IMR-90 (cell line): ENCODE results near the gene AIRE. TPM values are rescaled to one million over a fixed set of nuclear protein-coding genes. Genes with fewer than 3 reads are reported as not detected.

Source experiments
- ATAC-seq: fragments of 200-7000 bp; cut with Tn5 transposase; 2 replicates; pipeline ENCODE4 v1.9.1; 2020; ENCODE audit warnings: low read depth, mild to moderate bottlenecking, moderate library complexity
- BruUV-seq: library from RNA; stranded (reverse); fragments of 400-500 nt; replicated peaks from 2 replicates; lab custom pipeline; 2021; lab: Mats Ljungman, UMichigan
- CTCF ChIA-PET: fragments of 300-600 bp; formaldehyde crosslinking; extraction: SDS; loops from one replicate; lab custom pipeline; 2021; ENCODE audit warnings: antibody characterized with exemption; lab: Yijun Ruan, JAX
- POLR2A ChIA-PET: fragments of 300-600 bp; sonication (Branson Sonifier 250); formaldehyde crosslinking; loops from one replicate; lab custom pipeline; 2022; ENCODE audit warnings: antibody characterized with exemption; ENCODE audit not compliant: unreplicated experiment; lab: Charles Lee
- DNase-seq: peaks from one replicate; pipeline ENCODE4 v3.0.0; 2013
- H2AFZ ChIP-seq: replicated peaks from 2 replicates; pipeline ENCODE3; 2013; ENCODE audit warnings: low read length, mild to moderate bottlenecking; ENCODE audit not compliant: poor library complexity
- H2AK5ac ChIP-seq: 2 replicates; pipeline ENCODE4 v1.6.1; 2013; ENCODE audit warnings: low read depth, low read length, inconsistent platforms
- H2AK9ac ChIP-seq: replicated peaks from 2 replicates; pipeline ENCODE3; 2013; ENCODE audit warnings: mild to moderate bottlenecking, low read depth, low read length, moderate library complexity; ENCODE audit not compliant: poor library complexity
- H2BK120ac ChIP-seq: 2 replicates; pipeline ENCODE4 v1.6.1; 2013; ENCODE audit warnings: low read depth, low read length, inconsistent platforms
- H2BK15ac ChIP-seq: 3 replicates; pipeline ENCODE4 v1.6.1; 2013; ENCODE audit warnings: low read depth, low read length, inconsistent platforms
- H2BK20ac ChIP-seq: 2 replicates; pipeline ENCODE4 v1.6.1; 2013; ENCODE audit warnings: low read depth, mild to moderate bottlenecking, inconsistent platforms, low read length, moderate library complexity
- H2BK5ac ChIP-seq: 2 replicates; pipeline ENCODE4 v1.6.1; 2013; ENCODE audit warnings: mild to moderate bottlenecking, low read depth, low read length, inconsistent platforms; ENCODE audit not compliant: poor library complexity, severe bottlenecking
- H3K14ac ChIP-seq: replicated peaks from 2 replicates; pipeline ENCODE4 v1.6.1; 2013; ENCODE audit warnings: low read depth, low read length, inconsistent platforms
- H3K18ac ChIP-seq: 2 replicates; pipeline ENCODE4 v1.6.1; 2013; ENCODE audit warnings: low read depth, low read length, control low read depth
- H3K23ac ChIP-seq: 2 replicates; pipeline ENCODE4 v1.6.1; 2013; ENCODE audit warnings: low read depth, low read length, inconsistent platforms
- H3K27ac ChIP-seq: 2 replicates; pipeline ENCODE4 v1.5.1; 2013; ENCODE audit warnings: mild to moderate bottlenecking, control low read depth, low read length; ENCODE audit not compliant: insufficient read depth
- H3K27me3 ChIP-seq: 2 replicates; pipeline ENCODE4 v1.6.1; 2013; ENCODE audit warnings: low read length; ENCODE audit not compliant: control insufficient read depth, insufficient read depth
- H3K36me3 ChIP-seq: 2 replicates; pipeline ENCODE4 v1.6.1; 2013; ENCODE audit warnings: low read length, mixed read lengths; ENCODE audit not compliant: control insufficient read depth, insufficient read depth
- H3K4ac ChIP-seq: 2 replicates; pipeline ENCODE4 v1.6.1; 2013; ENCODE audit warnings: low read depth, low read length, inconsistent platforms
- H3K4me1 ChIP-seq: 2 replicates; pipeline ENCODE4 v1.6.1; 2013; ENCODE audit warnings: low read length, mixed read lengths; ENCODE audit not compliant: control insufficient read depth, insufficient read depth
- H3K4me2 ChIP-seq: 2 replicates; pipeline ENCODE4 v1.6.1; 2013; ENCODE audit warnings: low read depth, mild to moderate bottlenecking, control low read depth, low read length, moderate library complexity
- H3K4me3 ChIP-seq: 2 replicates; pipeline ENCODE4 v1.5.1; 2013; ENCODE audit warnings: low read depth, mild to moderate bottlenecking, control low read depth, low read length, moderate library complexity; ENCODE audit not compliant: insufficient read depth
- H3K56ac ChIP-seq: 2 replicates; pipeline ENCODE4 v1.6.1; 2013; ENCODE audit warnings: low read length, inconsistent platforms; ENCODE audit not compliant: insufficient read depth; ENCODE audit errors: extremely low read depth
- H3K79me1 ChIP-seq, 2 experiments: 2 replicates each; pipeline ENCODE4 v1.6.1; 2013; ENCODE audit warnings: low read length in 2 of 2, inconsistent platforms in 1 of 2, low read depth in 1 of 2
- H3K9ac ChIP-seq: 2 replicates; pipeline ENCODE4 v1.6.1; 2013; ENCODE audit warnings: low read depth, low read length, control low read depth
- H3K9me1 ChIP-seq: 2 replicates; pipeline ENCODE4 v1.6.1; 2013; ENCODE audit warnings: low read length, inconsistent platforms; ENCODE audit not compliant: insufficient read depth
- H3K9me3 ChIP-seq: 2 replicates; pipeline ENCODE4 v1.6.1; 2013; ENCODE audit warnings: low read length; ENCODE audit not compliant: control insufficient read depth, insufficient read depth
- H4K20me1 ChIP-seq: 2 replicates; pipeline ENCODE4 v1.6.1; 2013; ENCODE audit warnings: low read length, inconsistent platforms; ENCODE audit not compliant: insufficient read depth
- H4K5ac ChIP-seq: 2 replicates; pipeline ENCODE4 v1.6.1; 2013; ENCODE audit warnings: mild to moderate bottlenecking, low read depth, low read length, control low read depth
- H4K8ac ChIP-seq, 2 experiments: 2 replicates each; pipeline ENCODE4 v1.6.1; 2013; ENCODE audit warnings: low read depth in 2 of 2, low read length in 2 of 2, control low read depth in 1 of 2, inconsistent platforms in 1 of 2
- H4K91ac ChIP-seq: 2 replicates; pipeline ENCODE4 v1.6.1; 2013; ENCODE audit warnings: low read depth, low read length, inconsistent platforms; ENCODE audit not compliant: insufficient read depth
- BHLHE40 ChIP-seq: fragments of 150-350 bp; IDR thresholded peaks from 2 replicates; pipeline ENCODE4 v1.6.1; 2016; ENCODE audit warnings: mild to moderate bottlenecking, low read depth, low read length
- CEBPB ChIP-seq: IDR thresholded peaks from 2 replicates; pipeline ENCODE4 v1.6.1; 2012; ENCODE audit warnings: low read depth, low read length, improper control_type of control experiment
- CHD1 ChIP-seq: IDR thresholded peaks from 2 replicates; pipeline ENCODE4 v1.6.1; 2012; ENCODE audit warnings: low read depth, low read length, improper control_type of control experiment
- CTCF ChIP-seq: conservative IDR thresholded peaks from 2 replicates; pipeline ENCODE4 v1.5.1; 2012; ENCODE audit warnings: mild to moderate bottlenecking, low read depth, low read length, improper control_type of control experiment
- MAFK ChIP-seq: IDR thresholded peaks from 2 replicates; pipeline ENCODE4 v1.6.1; 2012; ENCODE audit warnings: low read depth, low read length, improper control_type of control experiment
- MXI1 ChIP-seq: IDR thresholded peaks from 2 replicates; pipeline ENCODE4 v1.6.1; 2012; ENCODE audit warnings: low read depth, mild to moderate bottlenecking, low read length, moderate library complexity, borderline replicate concordance
- POLR2A ChIP-seq: IDR thresholded peaks from 2 replicates; pipeline ENCODE4 v1.6.1; 2012; ENCODE audit warnings: mild to moderate bottlenecking, low read depth, low read length
- RCOR1 ChIP-seq: IDR thresholded peaks from 2 replicates; pipeline ENCODE4 v1.6.1; 2012; ENCODE audit warnings: mild to moderate bottlenecking, low read length, improper control_type of control experiment; ENCODE audit not compliant: insufficient replicate concordance
- USF2 ChIP-seq: fragments of 150-350 bp; IDR thresholded peaks from 2 replicates; pipeline ENCODE4 v1.6.1; 2017; ENCODE audit warnings: mild to moderate bottlenecking, antibody characterized with exemption, low read length, low read depth
- WGBS, 2 experiments: methylation state at CpG; one replicate each; pipeline versions ENCODE4 v1.1.5 to v1.1.7; 2013; ENCODE audit warnings: missing lambda C conversion rate in 2 of 2; ENCODE audit not compliant: insufficient read length in 1 of 2; ENCODE audit errors: extremely low coverage in 2 of 2; 5-methylcytosine and 5-hydroxymethylcytosine counted together
- dilution Hi-C: fragments of 300-500 bp; cut with HindIII; formaldehyde crosslinking; loops from one replicate; pipeline ENCODE4 v1.14.3; 2018; ENCODE audit warnings: low sequenced_read_pairs; ENCODE audit not compliant: unreplicated experiment
- in situ Hi-C: fragments of 300-500 bp; cut with MboI; formaldehyde crosslinking; loops from 3 replicates; pipeline ENCODE4 v1.14.3; 2019; ENCODE audit warnings: low sequenced_read_pairs, inconsistent platforms, mixed read lengths
- intact Hi-C: fragments of 100-400 bp; cut with micrococcal nuclease; formaldehyde crosslinking; loops from 2 replicates; pipeline ENCODE4 v1.10.0; 2022
- polyA plus RNA-seq, 3 experiments: library from polyadenylated mRNA; depleted of rRNA; stranded (reverse); fragments of >200 nt; gene quantifications; 2 replicates each; pipeline ENCODE4 v1.2.3, GENCODE V29; 2012; ENCODE audit warnings: low replicate concordance in 1 of 3
- total RNA-seq: library from RNA; depleted of rRNA; stranded (reverse); fragments of >200 nt; gene quantifications from 2 replicates; pipeline ENCODE4 v1.2.3, GENCODE V29; 2012

AIRE gene
- total and polyA plus RNA-seq, 2 of the 4 experiments (the other 2 are of a cell fraction): 0.05 TPM; not detected in 1

- POLR2A ChIA-PET: no interaction called here
- Histone ChIP-seq H2BK120ac (no peak overlapping the region), H3K23ac (no peak overlapping the region), H4K8ac (no peak overlapping the region), H3K36me3 (peaks cover 10% of the 10 kb centered on the region; the same call in 1 of the 2 replicates), H2BK15ac (no peak overlapping the region), H3K56ac (no peak overlapping the region), H2AK5ac (no peak overlapping the region), H3K18ac (no peak overlapping the region), H3K4me3 (no peak overlapping the region), H3K27ac (no peak overlapping the region), H4K20me1 (peaks cover 12% of the 10 kb centered on the region), H2BK5ac (no peak overlapping the region), H4K5ac (no peak overlapping the region), H3K4ac (no peak overlapping the region), H4K91ac (no peak overlapping the region), H3K9ac (no peak overlapping the region), H2AFZ (no peak overlapping the region), H3K4me1 (peaks cover 4% of the 10 kb centered on the region), H3K9me1 (peaks cover 4% of the 10 kb centered on the region; the same call in 1 of the 2 replicates), H3K14ac (no peak overlapping the region), H2AK9ac (peak overlapping the region; percentile 50), H3K9me3 (no peaks in the 10 kb centered on the region), H3K27me3 (no peaks in the 10 kb centered on the region), H3K4me2 (no peak overlapping the region), H2BK20ac (no peak overlapping the region), H3K79me1 (peaks cover 0 to 8% of the 10 kb centered on the region in 2 experiments; a peak in 1 of 4 replicates)
- WGBS, 2 experiments: 66% methylated on average over 40 of the region's 45 CpGs; no CpG with 5 or more reads in 1 of the 2 experiments
- CTCF ChIA-PET: no interaction called here
- in situ Hi-C loops (no loop called here), intact Hi-C loops (loop anchor here (10.0 kb wide), 1 partner anchor 151 kb away; no protein-coding TSS in a partner anchor), dilution Hi-C loops (no loop called here)
- ATAC-seq: no peak
- no peak for TF ChIP-seq RCOR1
- TF ChIP-seq CEBPB: no peak
- no peak for TF ChIP-seq USF2
- no peak for TF ChIP-seq CHD1
- TF ChIP-seq POLR2A: no peak; the same call in 1 of the 2 replicates
- TF ChIP-seq BHLHE40: no peak
- no peak for TF ChIP-seq MAFK
- no peak for TF ChIP-seq MXI1
- TF ChIP-seq CTCF: no peak
- BruUV-seq: no TSS peak
- DNase-seq: no peak
These were observed 48.0 kb downstream of the AIRE start for GRCh38 chr21:44333509-44334328.
